Fibroblast of skin of scalp (primary cell): ENCODE data around the gene SGCG. TPM values are rescaled to one million over a fixed set of nuclear protein-coding genes. Genes with fewer than 3 reads are reported as not detected.
"Not testable (repeated sequence)": the region's sequence is repeated elsewhere in the genome, so short reads cannot be mapped to it uniquely, and the experiment has no call there.

Experiments used
- DNase-seq: peaks from one replicate; pipeline ENCODE4 v3.0.0-alpha.2; 2013
- polyA plus RNA-seq, 2 experiments: library from polyadenylated mRNA; unstranded; fragments of 120-200 nt; gene quantifications; one replicate each; pipeline ENCODE4 v1.2.1, GENCODE V29; 2013; ENCODE audit not compliant: insufficient read length in 2 of 2

Gene SGCG, protein sequence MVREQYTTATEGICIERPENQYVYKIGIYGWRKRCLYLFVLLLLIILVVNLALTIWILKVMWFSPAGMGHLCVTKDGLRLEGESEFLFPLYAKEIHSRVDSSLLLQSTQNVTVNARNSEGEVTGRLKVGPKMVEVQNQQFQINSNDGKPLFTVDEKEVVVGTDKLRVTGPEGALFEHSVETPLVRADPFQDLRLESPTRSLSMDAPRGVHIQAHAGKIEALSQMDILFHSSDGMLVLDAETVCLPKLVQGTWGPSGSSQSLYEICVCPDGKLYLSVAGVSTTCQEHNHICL
- 5.3 TPM for polyA plus RNA-seq (2013, experiment 1 of 2; ENCODE audit: insufficient read length)
- polyA plus RNA-seq (2013, experiment 2 of 2; ENCODE audit: insufficient read length), result 7.8 TPM

GRCh38 chr13:23180711-23181110 is at the start of gene SGCG:
Gene SGCG (plus strand): TSS chr13:23180979. CDS start chr13:23203695, 22,716 bp downstream.
- peak; percentile 13 for DNase-seq

- no peak for DNase-seq
Observed at GRCh38 chr13:23134542-23134941, 46.2 kb upstream of the SGCG start.

DNA sequence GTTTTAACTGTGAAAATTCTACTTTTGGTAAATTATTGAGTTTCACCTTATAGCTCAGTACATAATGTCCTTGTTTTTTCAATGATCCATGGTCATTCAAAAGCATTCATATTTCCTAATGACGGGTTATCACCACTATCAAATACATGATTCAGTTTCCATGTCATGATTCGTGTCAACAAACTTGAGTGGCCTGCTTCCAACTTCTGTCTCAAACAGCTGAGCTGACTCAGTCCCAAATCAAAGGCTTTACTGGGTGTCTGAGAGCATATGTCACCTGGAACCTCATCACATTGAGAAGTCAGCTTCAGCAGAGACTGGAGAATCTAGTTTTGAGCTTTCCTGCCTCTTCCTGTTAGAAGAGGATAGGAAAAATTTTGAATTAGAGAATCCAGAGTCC is 40.3 kb upstream of the SGCG start:
- no peak for DNase-seq

- no peak for DNase-seq
Observed at GRCh38 chr13:23141964-23142363, 38.8 kb upstream of the SGCG start.

- DNase-seq, result not testable (repeated sequence)
Observed at GRCh38 chr13:23142607-23143006, 38.2 kb upstream of the SGCG start.

DNA sequence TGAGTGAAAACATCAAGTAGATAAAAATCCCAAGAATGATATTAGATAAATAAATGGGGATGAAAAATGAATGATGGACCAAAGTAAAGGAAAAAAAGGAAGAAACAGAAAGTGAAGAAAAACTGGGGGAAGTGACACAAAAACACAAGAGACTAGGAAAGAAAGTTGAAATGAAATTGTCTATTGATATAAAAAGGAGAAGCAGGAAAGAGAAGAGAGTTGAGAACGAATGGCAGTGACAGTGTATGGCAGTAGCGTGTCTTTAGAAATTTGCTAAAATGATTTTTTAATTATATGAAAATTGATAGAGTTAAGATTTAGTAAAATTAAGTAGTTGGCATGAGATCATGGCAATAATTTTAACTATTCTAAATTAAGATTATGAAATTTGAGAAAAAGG is 36.3 kb upstream of the SGCG start:
- no peak for DNase-seq

DNA sequence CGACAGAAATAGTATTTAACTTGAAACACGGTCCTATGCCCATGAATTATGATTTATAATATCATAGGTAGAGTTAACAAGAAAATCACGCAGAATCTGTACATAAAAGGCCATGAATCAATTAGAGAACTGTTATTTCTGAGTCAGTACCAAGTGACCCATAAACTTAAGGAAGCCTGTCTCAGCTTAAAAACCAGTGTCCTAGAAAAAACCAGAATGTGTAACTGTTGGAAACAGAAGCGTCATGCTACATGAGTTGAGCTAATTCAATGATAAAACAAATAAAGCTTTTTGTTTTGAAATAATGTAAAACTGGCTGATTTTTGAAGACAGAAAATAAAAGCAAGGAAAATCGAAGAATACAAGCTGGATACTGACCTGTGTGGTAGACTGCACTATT is 34.8 kb upstream of the SGCG start:
- DNase-seq, result no peak

DNA sequence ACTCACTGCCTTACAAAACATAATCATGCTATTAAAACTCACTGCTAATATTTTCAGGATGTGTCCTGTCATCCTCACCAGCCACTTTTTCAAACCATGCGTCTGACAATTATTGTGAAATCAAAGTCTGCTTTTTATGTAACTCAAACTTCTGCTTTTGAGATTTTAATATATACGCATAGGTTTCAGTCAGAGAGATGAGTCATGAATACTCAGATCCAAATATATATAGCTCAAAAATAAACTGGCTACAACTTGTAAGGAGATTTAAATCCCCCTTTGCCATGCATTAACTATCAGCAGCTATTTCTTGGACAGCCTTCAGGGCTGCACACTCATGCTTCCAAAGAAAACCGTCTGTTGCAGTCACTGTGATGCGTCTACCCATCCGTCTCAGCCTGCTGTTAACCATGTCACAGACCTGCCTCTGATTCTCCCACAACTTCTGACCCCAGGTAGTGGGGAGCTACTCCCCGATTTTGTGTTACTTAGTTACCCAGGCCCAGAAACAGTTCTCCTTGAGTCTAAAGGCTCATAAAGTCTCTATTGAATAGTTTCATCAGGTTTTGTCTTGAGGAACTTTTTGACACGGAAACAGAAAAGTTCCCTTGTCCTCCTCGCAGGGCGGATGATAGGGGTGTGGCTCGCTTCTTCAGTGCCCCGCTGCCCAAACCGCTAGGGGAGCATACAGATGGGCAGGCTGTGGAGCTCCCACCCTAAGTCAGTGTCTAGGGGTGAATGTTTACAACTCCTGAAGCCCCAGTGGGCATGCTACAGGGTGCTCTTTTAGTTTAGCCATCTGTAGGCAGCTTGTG is 33.8 kb upstream of the SGCG start:
- DNase-seq, result peak; percentile 9

GRCh38 chr13:23147827-23148226 is 33.0 kb upstream of the SGCG start:
- DNase-seq, result no peak

- DNase-seq, result no peak
Observed at GRCh38 chr13:23157781-23158180, 23.0 kb upstream of the SGCG start.

DNA sequence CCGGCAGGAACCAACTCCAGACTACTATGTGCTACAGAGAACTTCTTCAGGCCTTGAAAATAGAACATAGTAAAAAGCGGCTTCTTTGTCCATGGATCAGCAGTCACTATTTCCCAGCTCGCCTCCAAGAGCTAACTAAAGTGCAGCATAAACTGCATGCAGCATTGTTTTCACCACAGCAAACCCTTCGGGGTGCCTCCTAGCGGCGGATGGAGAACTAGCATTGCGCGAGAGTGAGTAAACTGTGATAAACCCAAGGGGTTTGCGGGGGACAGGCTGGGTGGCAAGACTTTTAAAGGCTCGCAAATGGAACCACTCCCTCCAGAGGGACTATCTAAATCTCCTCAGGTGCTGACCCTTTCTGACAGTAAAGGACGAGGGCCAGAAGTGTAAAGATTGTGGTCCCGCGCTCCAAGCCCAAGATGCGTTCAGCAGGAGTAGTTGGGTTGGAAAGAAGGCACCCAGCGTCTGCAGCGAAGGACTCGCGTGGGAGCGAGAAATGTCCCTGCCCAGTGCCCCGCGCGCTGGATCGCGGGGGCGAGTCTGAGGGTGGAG is 21.5 kb upstream of the SGCG start:
- DNase-seq, result peak; percentile 56

- DNase-seq, result peak; percentile 30
Observed at GRCh38 chr13:23159760-23160637, 20.8 kb upstream of the SGCG start.

- peak; percentile 46 for DNase-seq
Observed at GRCh38 chr13:23160638-23161480, 19.9 kb upstream of the SGCG start.

GRCh38 chr13:23161481-23161825 is 19.3 kb upstream of the SGCG start:
- no peak for DNase-seq

DNA sequence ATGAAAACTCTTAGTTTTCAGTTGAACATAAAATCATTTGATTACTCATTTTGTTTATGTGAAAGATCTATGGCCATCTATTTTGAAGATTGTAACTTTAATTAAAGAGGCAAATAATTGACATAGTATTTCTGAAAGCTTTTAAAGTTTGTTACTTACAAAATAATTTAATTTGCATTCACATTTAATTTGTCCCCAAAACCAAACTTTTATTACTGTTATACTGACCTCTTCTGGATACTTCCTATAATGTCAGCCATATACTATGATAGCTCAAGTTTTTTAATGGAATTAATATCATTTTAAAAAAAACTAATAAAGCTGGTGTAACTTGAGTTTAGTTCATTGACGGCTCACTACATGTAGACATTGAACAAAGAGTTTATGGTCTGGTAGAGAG is 4.9 kb upstream of the SGCG start:
- peak; percentile 5 for DNase-seq

GRCh38 chr13:23182142-23182541 is 1.4 kb downstream of the SGCG start:
- DNase-seq, result no peak

DNA sequence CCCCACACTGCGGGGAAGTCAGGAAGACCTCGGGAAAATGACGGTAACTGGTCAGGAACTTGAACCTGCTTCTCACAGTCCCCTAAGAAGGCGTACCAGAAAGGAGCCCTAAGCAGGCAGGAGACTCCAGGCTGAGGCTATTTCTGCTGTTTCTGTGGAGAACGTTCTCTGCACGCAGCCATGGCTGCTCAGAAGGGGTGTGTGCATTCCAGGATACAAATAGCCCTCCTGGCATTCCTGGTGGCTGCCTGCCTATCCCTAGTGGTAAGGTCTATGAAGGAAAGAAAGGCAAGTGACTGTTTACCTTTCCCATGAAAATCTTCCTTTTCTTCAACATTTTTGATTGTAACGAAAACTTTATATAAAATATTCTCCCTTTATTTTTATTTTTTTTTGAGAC is 2.5 kb downstream of the SGCG start:
- DNase-seq, result no peak

- no peak for DNase-seq
Observed at GRCh38 chr13:23185542-23185941, 4.8 kb downstream of the SGCG start.

- no peak for DNase-seq
Observed at GRCh38 chr13:23201870-23202269, 21.1 kb downstream of the SGCG start.

- DNase-seq, result peak; percentile 24
Observed at GRCh38 chr13:23202383-23202782, 21.6 kb downstream of the SGCG start.

DNA sequence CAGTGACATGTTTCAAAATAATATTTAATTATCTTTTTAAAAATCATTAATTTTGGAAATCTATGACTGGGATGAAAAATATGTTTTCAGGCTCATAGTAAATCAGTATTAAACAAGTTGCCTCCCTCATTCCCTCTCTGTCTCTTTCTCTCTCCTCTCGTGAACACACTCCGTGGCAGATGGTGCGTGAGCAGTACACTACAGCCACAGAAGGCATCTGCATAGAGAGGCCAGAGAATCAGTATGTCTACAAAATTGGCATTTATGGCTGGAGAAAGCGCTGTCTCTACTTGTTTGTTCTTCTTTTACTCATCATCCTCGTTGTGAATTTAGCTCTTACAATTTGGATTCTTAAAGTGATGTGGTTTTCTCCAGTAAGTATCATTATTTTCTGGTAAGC is 22.7 kb downstream of the SGCG start:
- no peak for DNase-seq

- no peak for DNase-seq
Observed at GRCh38 chr13:23205807-23206206, 25.0 kb downstream of the SGCG start.
